PC-9 (cell line): ENCODE data around the gene ARHGEF7. TPM values are rescaled to one million over a fixed set of nuclear protein-coding genes. Genes with fewer than 3 reads are reported as not detected.

Experiments
- BruUV-seq: library from RNA; stranded (reverse); fragments of 400-500 nt; replicated peaks from 2 replicates; lab custom pipeline; 2021; lab: Mats Ljungman, UMichigan
- CTCF ChIA-PET: fragments of 300-600 bp; sonication (Branson Sonifier 250); formaldehyde crosslinking; loops from one replicate; lab custom pipeline; 2022; ENCODE audit warnings: antibody characterized with exemption; lab: Charles Lee
- POLR2A ChIA-PET: fragments of 300-600 bp; sonication (Branson Sonifier 250); formaldehyde crosslinking; loops from one replicate; lab custom pipeline; 2022; ENCODE audit warnings: antibody characterized with exemption; ENCODE audit not compliant: unreplicated experiment; lab: Charles Lee
- DNase-seq, 2 experiments: peaks; one replicate each; pipeline versions ENCODE4 v3.0.0 to v3.0.0-alpha.2; 2015 to 2022; ENCODE audit warnings: mixed read lengths in 1 of 2
- H2AFZ ChIP-seq: fragments of 200-600 bp; sonication (generic); 2 replicates; pipeline ENCODE4 v1.8.1; 2017; ENCODE audit warnings: antibody characterized with exemption
- H3F3A ChIP-seq: fragments of 200-600 bp; sonication (generic); 2 replicates; pipeline ENCODE4 v1.8.1; 2017; ENCODE audit warnings: antibody characterized with exemption, mild to moderate bottlenecking, low read depth; ENCODE audit not compliant: insufficient read depth
- H3K27ac ChIP-seq: fragments of 200-600 bp; sonication (generic); 2 replicates; pipeline ENCODE4 v1.6.1; 2016; ENCODE audit warnings: mixed run types
- H3K27me3 ChIP-seq: fragments of 200-600 bp; sonication (generic); 2 replicates; pipeline ENCODE4 v1.6.1; 2016; ENCODE audit warnings: low read depth, mixed run types; ENCODE audit not compliant: insufficient read depth
- H3K36me3 ChIP-seq: fragments of 200-600 bp; sonication (generic); 2 replicates; pipeline ENCODE4 v1.6.1; 2016; ENCODE audit warnings: low read depth, mixed run types
- H3K4me1 ChIP-seq: fragments of 200-600 bp; sonication (generic); replicated peaks from 2 replicates; pipeline ENCODE4 v1.6.1; 2016; ENCODE audit warnings: mixed run types; ENCODE audit not compliant: insufficient read depth
- H3K4me2 ChIP-seq: fragments of 200-600 bp; sonication (generic); 2 replicates; pipeline ENCODE4 v1.6.1; 2017; ENCODE audit warnings: mixed run types
- H3K4me3 ChIP-seq: fragments of 200-600 bp; sonication (generic); 2 replicates; pipeline ENCODE4 v1.6.1; 2016; ENCODE audit warnings: mixed run types
- H3K79me2 ChIP-seq: fragments of 200-600 bp; sonication (generic); 2 replicates; pipeline ENCODE4 v1.6.1; 2017; ENCODE audit warnings: low read depth, mixed run types
- H3K9me2 ChIP-seq: fragments of 200-600 bp; sonication (generic); 2 replicates; pipeline ENCODE4 v1.8.1; 2017; ENCODE audit warnings: mild to moderate bottlenecking; ENCODE audit not compliant: insufficient read depth
- H3K9me3 ChIP-seq: fragments of 200-600 bp; sonication (generic); 2 replicates; pipeline ENCODE4 v1.8.1; 2016; ENCODE audit warnings: low read depth; ENCODE audit not compliant: insufficient read depth
- H4K20me1 ChIP-seq: fragments of 200-600 bp; sonication (generic); 2 replicates; pipeline ENCODE4 v1.8.1; 2017; ENCODE audit not compliant: insufficient read depth
- EZH2 ChIP-seq: fragments of 200-600 bp; sonication (generic); IDR thresholded peaks from 2 replicates; pipeline ENCODE4 v1.8.0; 2017; ENCODE audit warnings: antibody characterized with exemption, low read depth
- intact Hi-C: fragments of 100-400 bp; cut with micrococcal nuclease; formaldehyde crosslinking; loops from one replicate; pipeline ENCODE4 v1.10.0; 2022; ENCODE audit not compliant: unreplicated experiment
- total RNA-seq: library from RNA; stranded (reverse); gene quantifications from 2 replicates; pipeline ENCODE4 v1.2.3, GENCODE V29; 2021
- TF ChIP-seq, protein P1 (sequence below): fragments of 200-600 bp; sonication (generic); conservative IDR thresholded peaks from 2 replicates; pipeline ENCODE4 v1.6.1; 2017; ENCODE audit warnings: mixed run types, antibody characterized with exemption, mild to moderate bottlenecking, moderate library complexity

The ARHGEF7 gene
- total RNA-seq, 1 experiment from 2014 or later = 37.0 TPM

GRCh38 chr13:111110054-111110453 lies 5.1 kb upstream of the ARHGEF7 start:
- Histone ChIP-seq H3K27ac (no peak overlapping the region), H3K79me2 (no peaks in the 10 kb centered on the region), H4K20me1 (no peaks in the 10 kb centered on the region), H3K9me2 (no peaks in the 10 kb centered on the region), H2AFZ (no peak overlapping the region), H3F3A (no peaks in the 10 kb centered on the region), H3K4me2 (no peak overlapping the region), H3K36me3 (no peaks in the 10 kb centered on the region), H3K9me3 (no peaks in the 10 kb centered on the region), H3K4me3 (no peak overlapping the region), H3K4me1 (no peaks in the 10 kb centered on the region), H3K27me3 (peaks cover 92% of the 10 kb centered on the region)
- intact Hi-C loops = no loop called here
- POLR2A ChIA-PET = no interaction called here
- no TSS peak for BruUV-seq
- TF ChIP-seq EZH2 = no peak
- TF ChIP-seq, protein P1, sequence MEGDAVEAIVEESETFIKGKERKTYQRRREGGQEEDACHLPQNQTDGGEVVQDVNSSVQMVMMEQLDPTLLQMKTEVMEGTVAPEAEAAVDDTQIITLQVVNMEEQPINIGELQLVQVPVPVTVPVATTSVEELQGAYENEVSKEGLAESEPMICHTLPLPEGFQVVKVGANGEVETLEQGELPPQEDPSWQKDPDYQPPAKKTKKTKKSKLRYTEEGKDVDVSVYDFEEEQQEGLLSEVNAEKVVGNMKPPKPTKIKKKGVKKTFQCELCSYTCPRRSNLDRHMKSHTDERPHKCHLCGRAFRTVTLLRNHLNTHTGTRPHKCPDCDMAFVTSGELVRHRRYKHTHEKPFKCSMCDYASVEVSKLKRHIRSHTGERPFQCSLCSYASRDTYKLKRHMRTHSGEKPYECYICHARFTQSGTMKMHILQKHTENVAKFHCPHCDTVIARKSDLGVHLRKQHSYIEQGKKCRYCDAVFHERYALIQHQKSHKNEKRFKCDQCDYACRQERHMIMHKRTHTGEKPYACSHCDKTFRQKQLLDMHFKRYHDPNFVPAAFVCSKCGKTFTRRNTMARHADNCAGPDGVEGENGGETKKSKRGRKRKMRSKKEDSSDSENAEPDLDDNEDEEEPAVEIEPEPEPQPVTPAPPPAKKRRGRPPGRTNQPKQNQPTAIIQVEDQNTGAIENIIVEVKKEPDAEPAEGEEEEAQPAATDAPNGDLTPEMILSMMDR = no peak
- CTCF ChIA-PET = no interaction called here
- DNase-seq = no peak

DNA sequence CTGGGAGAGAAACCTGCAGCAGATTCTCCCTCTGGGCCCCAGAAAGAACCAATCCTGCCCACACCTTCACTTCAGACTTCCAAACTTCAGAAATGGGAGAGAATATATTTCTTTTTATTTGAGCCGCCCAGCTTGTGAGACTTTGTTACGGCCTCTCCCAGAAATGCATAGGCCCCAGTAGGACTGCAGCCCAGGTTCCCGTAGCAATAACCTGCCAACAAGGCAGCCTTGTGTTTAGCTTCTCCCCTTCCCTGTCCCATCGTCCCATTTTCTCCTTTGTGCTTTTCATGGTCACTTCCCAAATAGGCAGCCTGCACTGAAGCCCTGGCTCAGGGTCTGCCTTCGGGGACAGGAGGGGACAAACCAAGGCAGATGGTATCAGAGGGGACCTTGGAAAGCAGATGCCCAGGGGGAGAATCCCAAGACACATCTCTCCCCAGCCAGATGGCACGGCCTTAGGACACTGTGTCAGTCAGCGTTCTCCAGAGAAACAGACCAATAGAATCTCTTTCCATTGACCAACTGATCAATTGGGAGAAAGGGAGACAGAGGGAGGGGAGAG lies 3.7 kb upstream of the ARHGEF7 start:
- Histone ChIP-seq H3K79me2 (no peaks in the 10 kb centered on the region), H2AFZ (no peak overlapping the region), H3F3A (no peaks in the 10 kb centered on the region), H3K27ac (no peak overlapping the region), H3K4me3 (no peak overlapping the region), H3K27me3 (peaks cover 83% of the 10 kb centered on the region), H4K20me1 (no peaks in the 10 kb centered on the region), H3K36me3 (no peaks in the 10 kb centered on the region), H3K9me2 (no peaks in the 10 kb centered on the region), H3K9me3 (no peaks in the 10 kb centered on the region), H3K4me2 (no peak overlapping the region), H3K4me1 (no peaks in the 10 kb centered on the region)
- no peak for DNase-seq
- no TSS peak for BruUV-seq
- TF ChIP-seq, protein P1 = no peak
- no peak for TF ChIP-seq EZH2
- ChIA-PET POLR2A (no interaction called here), CTCF (no interaction called here)
- intact Hi-C loops = no loop called here

- no TSS peak for BruUV-seq
- Histone ChIP-seq H3K36me3 (no peaks in the 10 kb centered on the region), H3K4me1 (no peaks in the 10 kb centered on the region), H3K4me3 (no peak overlapping the region), H3K9me2 (no peaks in the 10 kb centered on the region), H3K79me2 (no peaks in the 10 kb centered on the region), H3K27ac (no peak overlapping the region), H3K27me3 (peaks cover 82% of the 10 kb centered on the region), H4K20me1 (no peaks in the 10 kb centered on the region), H3K9me3 (no peaks in the 10 kb centered on the region), H3F3A (no peaks in the 10 kb centered on the region), H2AFZ (no peak overlapping the region), H3K4me2 (no peak overlapping the region)
- DNase-seq = no peak
- intact Hi-C loops = no loop called here
- POLR2A ChIA-PET = no interaction called here
- CTCF ChIA-PET = no interaction called here
- no peak for TF ChIP-seq EZH2
- TF ChIP-seq, protein P1 = no peak
Observed at GRCh38 chr13:111112196-111112595, 2.9 kb upstream of the ARHGEF7 start.
